ENCODE data around the gene CD8B2. TPM values are rescaled to one million over a fixed set of nuclear protein-coding genes. Genes with fewer than 3 reads are reported as not detected.

Gene CD8B2
- total RNA-seq, 1 experiment from 2014 or later: not detected

DNA sequence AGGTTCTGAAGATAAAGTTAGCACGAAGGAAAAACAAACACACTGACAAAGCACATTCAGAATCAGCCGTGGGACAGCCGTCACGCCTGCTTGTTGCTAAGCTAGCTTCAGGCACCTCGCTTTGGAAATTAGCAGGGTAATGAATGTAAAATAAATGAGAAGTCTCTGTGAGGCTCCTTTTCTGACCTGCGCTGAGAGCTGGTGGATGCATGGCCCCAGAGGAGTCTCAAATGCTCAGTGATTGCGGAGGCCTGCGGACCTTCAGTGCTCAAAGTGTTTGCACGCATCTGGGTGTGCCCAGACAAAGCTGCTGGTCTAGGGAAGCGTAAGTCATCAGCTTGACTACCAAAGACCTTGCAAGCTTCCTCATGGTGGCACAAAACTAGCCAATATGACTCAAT lies 50.6 kb downstream of the CD8B2 start:
- BruUV-seq (replicated peaks): no TSS peak
- H3K36me3 ChIP-seq (ENCODE audit: control insufficient read depth, insufficient read depth, low read length): no peaks in the 10 kb centered on the region
- H3K9me3 ChIP-seq (ENCODE audit: control insufficient read depth, insufficient read depth, low read depth, low read length): no peaks in the 10 kb centered on the region
- no peak for TF ChIP-seq POLR2AphosphoS5 (IDR thresholded peaks at IDR 0.05; ENCODE audit: low read depth, low read length)
- no peak for TF ChIP-seq TCF7L2 (IDR thresholded peaks at IDR 0.05; ENCODE audit: low read depth, low read length)
- TF ChIP-seq, protein P1, sequence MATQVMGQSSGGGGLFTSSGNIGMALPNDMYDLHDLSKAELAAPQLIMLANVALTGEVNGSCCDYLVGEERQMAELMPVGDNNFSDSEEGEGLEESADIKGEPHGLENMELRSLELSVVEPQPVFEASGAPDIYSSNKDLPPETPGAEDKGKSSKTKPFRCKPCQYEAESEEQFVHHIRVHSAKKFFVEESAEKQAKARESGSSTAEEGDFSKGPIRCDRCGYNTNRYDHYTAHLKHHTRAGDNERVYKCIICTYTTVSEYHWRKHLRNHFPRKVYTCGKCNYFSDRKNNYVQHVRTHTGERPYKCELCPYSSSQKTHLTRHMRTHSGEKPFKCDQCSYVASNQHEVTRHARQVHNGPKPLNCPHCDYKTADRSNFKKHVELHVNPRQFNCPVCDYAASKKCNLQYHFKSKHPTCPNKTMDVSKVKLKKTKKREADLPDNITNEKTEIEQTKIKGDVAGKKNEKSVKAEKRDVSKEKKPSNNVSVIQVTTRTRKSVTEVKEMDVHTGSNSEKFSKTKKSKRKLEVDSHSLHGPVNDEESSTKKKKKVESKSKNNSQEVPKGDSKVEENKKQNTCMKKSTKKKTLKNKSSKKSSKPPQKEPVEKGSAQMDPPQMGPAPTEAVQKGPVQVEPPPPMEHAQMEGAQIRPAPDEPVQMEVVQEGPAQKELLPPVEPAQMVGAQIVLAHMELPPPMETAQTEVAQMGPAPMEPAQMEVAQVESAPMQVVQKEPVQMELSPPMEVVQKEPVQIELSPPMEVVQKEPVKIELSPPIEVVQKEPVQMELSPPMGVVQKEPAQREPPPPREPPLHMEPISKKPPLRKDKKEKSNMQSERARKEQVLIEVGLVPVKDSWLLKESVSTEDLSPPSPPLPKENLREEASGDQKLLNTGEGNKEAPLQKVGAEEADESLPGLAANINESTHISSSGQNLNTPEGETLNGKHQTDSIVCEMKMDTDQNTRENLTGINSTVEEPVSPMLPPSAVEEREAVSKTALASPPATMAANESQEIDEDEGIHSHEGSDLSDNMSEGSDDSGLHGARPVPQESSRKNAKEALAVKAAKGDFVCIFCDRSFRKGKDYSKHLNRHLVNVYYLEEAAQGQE (IDR thresholded peaks at IDR 0.05; ENCODE audit: insufficient read depth in 1 of 2, low read depth in 2 of 2, low read length in 1 of 2): no peak
- TF ChIP-seq CTCF (IDR thresholded peaks at IDR 0.05): no peak
- no peak for TF ChIP-seq SIN3A (IDR thresholded peaks at IDR 0.05; ENCODE audit: borderline replicate concordance, insufficient read depth, low read depth, low read length)
- intact Hi-C loops (cut with micrococcal nuclease; ENCODE audit: unreplicated experiment) (no loop called here), in situ Hi-C loops (cut with HindIII; ENCODE audit: low pct_unique_long_range_greater_than_20kb, low sequenced_read_pairs) (no loop called here)
- ChIA-PET POLR2A (no interaction called here), CTCF (no interaction called here)
- ATAC-seq: no peak
- no peak overlapping the region for H3K4me3 ChIP-seq (ENCODE audit: low read depth in 2 of 2, low read length in 2 of 2)
- peaks cover 14% of the 10 kb centered on the region for H3K27me3 ChIP-seq (ENCODE audit: control insufficient read depth, insufficient read depth, low read length)
- no peaks in the 10 kb centered on the region for H3K4me1 ChIP-seq (ENCODE audit: control insufficient read depth, insufficient read depth, low read length)
- no peak overlapping the region for H3K27ac ChIP-seq (ENCODE audit: low read length)
- DNase-seq (ENCODE audit: low read depth, low spot score): no peak

DNA sequence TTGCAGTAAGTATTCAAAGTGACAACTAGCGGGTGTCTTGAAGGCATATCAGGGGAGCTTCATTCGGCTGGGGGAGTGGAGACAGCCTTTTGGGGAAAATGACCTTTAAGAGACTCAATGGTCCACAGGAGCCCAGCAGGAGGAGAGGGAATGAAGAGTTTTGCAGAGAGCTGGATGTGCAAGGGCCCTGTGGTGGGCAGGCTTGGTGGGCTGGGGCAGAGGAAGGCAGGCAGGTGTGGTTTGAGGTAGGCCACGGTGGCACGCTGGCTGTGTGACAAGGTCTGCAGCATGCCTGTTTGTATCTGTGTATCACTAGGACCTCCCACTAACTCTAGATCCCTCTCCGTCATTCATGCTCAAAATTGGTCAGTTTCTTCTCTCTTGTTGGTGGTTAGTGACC lies 53.7 kb downstream of the CD8B2 start:
- ATAC-seq: no peak
- intact Hi-C loops (cut with micrococcal nuclease; ENCODE audit: unreplicated experiment): no loop called here
- in situ Hi-C loops (cut with HindIII; ENCODE audit: low pct_unique_long_range_greater_than_20kb, low sequenced_read_pairs): no loop called here
- Histone ChIP-seq H3K36me3 (ENCODE audit: control insufficient read depth, insufficient read depth, low read length) (no peaks in the 10 kb centered on the region), H3K27ac (ENCODE audit: low read length) (no peak overlapping the region), H3K9me3 (ENCODE audit: control insufficient read depth, insufficient read depth, low read depth, low read length) (no peaks in the 10 kb centered on the region), H3K4me3 (ENCODE audit: low read depth in 2 of 2, low read length in 2 of 2) (no peak overlapping the region), H3K27me3 (ENCODE audit: control insufficient read depth, insufficient read depth, low read length) (peaks cover 14% of the 10 kb centered on the region), H3K4me1 (ENCODE audit: control insufficient read depth, insufficient read depth, low read length) (no peaks in the 10 kb centered on the region)
- CTCF ChIA-PET: no interaction called here
- no peak for TF ChIP-seq POLR2AphosphoS5 (IDR thresholded peaks at IDR 0.05; ENCODE audit: low read depth, low read length)
- TF ChIP-seq SIN3A (IDR thresholded peaks at IDR 0.05; ENCODE audit: borderline replicate concordance, insufficient read depth, low read depth, low read length): no peak
- TF ChIP-seq, protein P1 (IDR thresholded peaks at IDR 0.05; ENCODE audit: insufficient read depth in 1 of 2, low read depth in 2 of 2, low read length in 1 of 2): no peak
- TF ChIP-seq TCF7L2 (IDR thresholded peaks at IDR 0.05; ENCODE audit: low read depth, low read length): no peak
- no peak for TF ChIP-seq CTCF (IDR thresholded peaks at IDR 0.05)
- DNase-seq (ENCODE audit: low read depth, low spot score): no peak
- BruUV-seq (replicated peaks): no TSS peak
- POLR2A ChIA-PET: no interaction called here

Data from Panc1 (cell line).